Mesendoderm (in vitro differentiated cells): ENCODE measurements around the gene GNAI2.
"Not testable (repeated sequence)": the region's sequence is repeated elsewhere in the genome, so short reads cannot be mapped to it uniquely, and the experiment has no call there.

Experiments used
- DNase-seq: peaks from one replicate; pipeline ENCODE4 v3.0.0; 2013
- H2AK5ac ChIP-seq: 2 replicates; pipeline ENCODE4 v1.6.1; 2013; ENCODE audit warnings: low read length, inconsistent platforms
- H2BK120ac ChIP-seq: 2 replicates; pipeline ENCODE4 v1.6.1; 2013; ENCODE audit warnings: low read depth, mild to moderate bottlenecking, low read length, moderate library complexity, mixed read lengths
- H2BK15ac ChIP-seq: replicated peaks from 2 replicates; pipeline ENCODE4 v1.6.1; 2013; ENCODE audit warnings: low read depth, mild to moderate bottlenecking, moderate library complexity
- H2BK5ac ChIP-seq: 2 replicates; pipeline ENCODE4 v1.6.1; 2013; ENCODE audit warnings: low read length, inconsistent platforms
- H3K18ac ChIP-seq: 2 replicates; pipeline ENCODE4 v1.6.1; 2013; ENCODE audit warnings: mild to moderate bottlenecking, low read length, mixed read lengths
- H3K23ac ChIP-seq: one replicate; pipeline ENCODE4 v1.6.1; 2013; ENCODE audit warnings: low read length
- H3K27ac ChIP-seq: 2 replicates; pipeline ENCODE4 v1.5.1; 2013; ENCODE audit warnings: low read depth, mild to moderate bottlenecking, inconsistent platforms, low read length, moderate library complexity
- H3K27me3 ChIP-seq: 2 replicates; pipeline ENCODE4 v1.6.1; 2013; ENCODE audit warnings: low read length, control low read depth, mild to moderate bottlenecking, inconsistent platforms; ENCODE audit not compliant: insufficient read depth, poor library complexity
- H3K36me3 ChIP-seq: 2 replicates; pipeline ENCODE4 v1.6.1; 2013; ENCODE audit warnings: low read length, inconsistent platforms; ENCODE audit not compliant: control insufficient read depth, insufficient read depth
- H3K4ac ChIP-seq: one replicate; pipeline ENCODE4 v1.6.1; 2013; ENCODE audit warnings: low read depth, mild to moderate bottlenecking, low read length, moderate library complexity
- H3K4me1 ChIP-seq: 2 replicates; pipeline ENCODE4 v1.6.1; 2013; ENCODE audit warnings: low read depth, low read length, inconsistent platforms; ENCODE audit not compliant: control insufficient read depth
- H3K4me2 ChIP-seq: 2 replicates; pipeline ENCODE4 v1.6.1; 2013; ENCODE audit warnings: low read length
- H3K4me3 ChIP-seq: 2 replicates; pipeline ENCODE4 v1.5.1; 2013; ENCODE audit warnings: mild to moderate bottlenecking, low read length
- H3K56ac ChIP-seq: one replicate; pipeline ENCODE4 v1.6.1; 2013; ENCODE audit warnings: low read length
- H3K79me1 ChIP-seq: 2 replicates; pipeline ENCODE4 v1.6.1; 2013; ENCODE audit warnings: low read length, inconsistent platforms
- H3K79me2 ChIP-seq: 2 replicates; pipeline ENCODE4 v1.6.1; 2013; ENCODE audit warnings: mild to moderate bottlenecking, low read length; ENCODE audit not compliant: control insufficient read depth, insufficient read depth
- H3K9ac ChIP-seq: 2 replicates; pipeline ENCODE4 v1.6.1; 2013; ENCODE audit warnings: low read length, inconsistent platforms
- H4K5ac ChIP-seq: one replicate; pipeline ENCODE4 v1.6.1; 2013; ENCODE audit warnings: low read length
- H4K8ac ChIP-seq: one replicate; pipeline ENCODE4 v1.6.1; 2013; ENCODE audit warnings: low read depth, mild to moderate bottlenecking, control low read depth, low read length, moderate library complexity
- WGBS: extraction: QIAGEN DNeasy Blood & Tissue Kit; methylation state at CpG from one replicate; pipeline ENCODE4 v1.1.7; 2013; ENCODE audit warnings: low lambda C conversion rate, missing lambda C conversion rate; ENCODE audit not compliant: insufficient coverage; ENCODE audit errors: extremely low coverage; 5-methylcytosine and 5-hydroxymethylcytosine counted together

Gene GNAI2

GRCh38 chr3:50244813-50245212 is 8.8 kb downstream of the GNAI2 start:
- H2BK5ac ChIP-seq, DNase-seq, H4K8ac ChIP-seq, H3K4me2 ChIP-seq, H3K27me3 ChIP-seq, H3K18ac ChIP-seq, H3K9ac ChIP-seq, H4K5ac ChIP-seq, H2BK15ac ChIP-seq, H3K4me3 ChIP-seq, H3K4ac ChIP-seq, H3K23ac ChIP-seq, H3K27ac ChIP-seq, H3K36me3 ChIP-seq, H2BK120ac ChIP-seq: not testable (repeated sequence)
- WGBS, result no CpG with 5 or more reads among the region's 6 CpGs
- peak overlapping the region; percentile 73 for H3K56ac ChIP-seq
- peaks cover 40% of the 10 kb centered on the region for H3K79me1 ChIP-seq
- peaks cover 69% of the 10 kb centered on the region for H3K79me2 ChIP-seq
- H2AK5ac ChIP-seq, result peak overlapping the region; percentile 17
- peaks cover 41% of the 10 kb centered on the region for H3K4me1 ChIP-seq

GRCh38 chr3:50245251-50245745 is 9.3 kb downstream of the GNAI2 start:
- H3K4ac ChIP-seq, result peak overlapping the region; percentile 75
- H3K36me3 ChIP-seq, result peaks cover under 1% of the 10 kb centered on the region
- no peak overlapping the region for H3K4me3 ChIP-seq
- peak overlapping the region; percentile 82 for H2BK5ac ChIP-seq
- H3K18ac ChIP-seq, result peak overlapping the region; percentile 43
- peaks cover 69% of the 10 kb centered on the region for H3K79me2 ChIP-seq
- DNase-seq, result no peak
- H3K56ac ChIP-seq, result peak overlapping the region; percentile 85
- peak overlapping the region; percentile 25 for H3K9ac ChIP-seq
- WGBS, result no CpG with 5 or more reads among the region's 16 CpGs
- H2AK5ac ChIP-seq, result peak overlapping the region; percentile 24
- H3K4me1 ChIP-seq, result peaks cover 36% of the 10 kb centered on the region
- no peaks in the 10 kb centered on the region for H3K27me3 ChIP-seq
- H3K79me1 ChIP-seq, result peaks cover 43% of the 10 kb centered on the region
- no peak overlapping the region for H3K4me2 ChIP-seq
- H4K5ac ChIP-seq, result no peak overlapping the region
- no peak overlapping the region for H4K8ac ChIP-seq
- no peak overlapping the region for H3K23ac ChIP-seq
- peak overlapping the region; percentile 88 for H3K27ac ChIP-seq
- H2BK15ac ChIP-seq, result no peak overlapping the region
- H2BK120ac ChIP-seq, result no peak overlapping the region

GRCh38 chr3:50245831-50246516 is 10.0 kb downstream of the GNAI2 start:
- Histone ChIP-seq H3K4ac (peak overlapping the region; percentile 75), H3K27me3 (no peaks in the 10 kb centered on the region), H3K18ac (peak overlapping the region; percentile 43), H3K79me2 (peaks cover 69% of the 10 kb centered on the region), H3K4me2 (peak overlapping the region; percentile 35), H4K5ac (no peak overlapping the region), H3K4me3 (no peak overlapping the region), H3K4me1 (peaks cover 33% of the 10 kb centered on the region), H3K23ac (peak overlapping the region; percentile 92), H2AK5ac (peak overlapping the region; percentile 99), H3K36me3 (peaks cover 2% of the 10 kb centered on the region), H3K9ac (peak overlapping the region; percentile 85), H2BK5ac (peak overlapping the region; percentile 98), H4K8ac (no peak overlapping the region), H3K79me1 (peaks cover 43% of the 10 kb centered on the region), H3K27ac (peak overlapping the region; percentile 88), H2BK15ac (no peak overlapping the region), H3K56ac (peak overlapping the region; percentile 95), H2BK120ac (peak overlapping the region; percentile 18)
- DNase-seq, result peak; percentile 97
- no CpG with 5 or more reads among the region's 25 CpGs for WGBS

GRCh38 chr3:50246517-50246954 is 10.5 kb downstream of the GNAI2 start:
- H3K4ac ChIP-seq, result peak overlapping the region; percentile 56
- peak overlapping the region; percentile 99 for H2AK5ac ChIP-seq
- WGBS, result no CpG with 5 or more reads among the region's 10 CpGs
- peak overlapping the region; percentile 6 for H3K18ac ChIP-seq
- H3K9ac ChIP-seq, result peak overlapping the region; percentile 85
- H2BK5ac ChIP-seq, result peak overlapping the region; percentile 98
- peak overlapping the region; percentile 35 for H3K4me2 ChIP-seq
- H3K4me3 ChIP-seq, result no peak overlapping the region
- H4K5ac ChIP-seq, result no peak overlapping the region
- peaks cover 29% of the 10 kb centered on the region for H3K4me1 ChIP-seq
- H3K79me1 ChIP-seq, result peaks cover 47% of the 10 kb centered on the region
- peaks cover 2% of the 10 kb centered on the region for H3K36me3 ChIP-seq
- H3K79me2 ChIP-seq, result peaks cover 70% of the 10 kb centered on the region
- H2BK120ac ChIP-seq, result no peak overlapping the region
- no peak overlapping the region for H2BK15ac ChIP-seq
- no peaks in the 10 kb centered on the region for H3K27me3 ChIP-seq
- H4K8ac ChIP-seq, result no peak overlapping the region
- peak; percentile 95 for DNase-seq
- peak overlapping the region; percentile 95 for H3K56ac ChIP-seq
- H3K23ac ChIP-seq, result peak overlapping the region; percentile 98
- peak overlapping the region; percentile 88 for H3K27ac ChIP-seq

- Histone ChIP-seq H3K79me1 (peaks cover 43% of the 10 kb centered on the region), H3K4me3 (no peak overlapping the region), H3K36me3 (peaks cover 6% of the 10 kb centered on the region), H3K56ac (peak overlapping the region; percentile 30), H4K5ac (no peak overlapping the region), H3K23ac (no peak overlapping the region), H2BK5ac (no peak overlapping the region), H3K4me2 (no peak overlapping the region), H3K4me1 (peaks cover 12% of the 10 kb centered on the region), H3K27me3 (no peaks in the 10 kb centered on the region), H3K18ac (no peak overlapping the region), H2BK15ac (no peak overlapping the region), H3K4ac (no peak overlapping the region), H3K9ac (peak overlapping the region; percentile 20), H3K27ac (no peak overlapping the region), H2BK120ac (no peak overlapping the region), H2AK5ac (no peak overlapping the region), H4K8ac (no peak overlapping the region), H3K79me2 (peaks cover 54% of the 10 kb centered on the region)
- no peak for DNase-seq
- no CpG with 5 or more reads among the region's 3 CpGs for WGBS
Measured at GRCh38 chr3:50248387-50248786, 12.4 kb downstream of the GNAI2 start.
